ENCODE results near the gene KLF11. TPM values are rescaled to one million over a fixed set of nuclear protein-coding genes. Genes with fewer than 3 reads are reported as not detected.

Gene KLF11
- total and polyA plus RNA-seq, 9 donors, result 21.6 to 45.3 (median 31.4) TPM

DNA sequence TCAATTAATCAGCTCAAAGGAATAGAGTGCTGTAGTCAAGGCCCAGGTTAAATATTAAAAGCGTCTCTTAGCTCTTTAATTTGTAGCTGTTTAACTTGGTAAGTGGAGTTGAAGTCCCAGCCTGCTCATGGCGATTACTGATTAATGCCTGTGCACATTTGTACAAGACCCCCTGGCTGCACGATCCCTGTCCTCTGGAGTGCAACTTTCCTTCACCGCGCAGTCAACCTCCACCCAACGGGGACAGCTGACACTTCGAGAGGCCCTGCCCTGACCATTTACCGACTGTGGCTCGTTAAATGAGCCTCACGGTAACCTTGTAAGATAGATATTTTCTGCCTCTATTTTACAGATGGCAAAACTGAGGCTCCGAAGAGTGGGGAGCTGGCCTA is 42.3 kb downstream of the KLF11 start:
- H3K27me3 ChIP-seq, result no peaks in the 10 kb centered on the region
- TF ChIP-seq POLR2A (IDR thresholded peaks at IDR 0.05), result no peak
- TF ChIP-seq, protein P1, sequence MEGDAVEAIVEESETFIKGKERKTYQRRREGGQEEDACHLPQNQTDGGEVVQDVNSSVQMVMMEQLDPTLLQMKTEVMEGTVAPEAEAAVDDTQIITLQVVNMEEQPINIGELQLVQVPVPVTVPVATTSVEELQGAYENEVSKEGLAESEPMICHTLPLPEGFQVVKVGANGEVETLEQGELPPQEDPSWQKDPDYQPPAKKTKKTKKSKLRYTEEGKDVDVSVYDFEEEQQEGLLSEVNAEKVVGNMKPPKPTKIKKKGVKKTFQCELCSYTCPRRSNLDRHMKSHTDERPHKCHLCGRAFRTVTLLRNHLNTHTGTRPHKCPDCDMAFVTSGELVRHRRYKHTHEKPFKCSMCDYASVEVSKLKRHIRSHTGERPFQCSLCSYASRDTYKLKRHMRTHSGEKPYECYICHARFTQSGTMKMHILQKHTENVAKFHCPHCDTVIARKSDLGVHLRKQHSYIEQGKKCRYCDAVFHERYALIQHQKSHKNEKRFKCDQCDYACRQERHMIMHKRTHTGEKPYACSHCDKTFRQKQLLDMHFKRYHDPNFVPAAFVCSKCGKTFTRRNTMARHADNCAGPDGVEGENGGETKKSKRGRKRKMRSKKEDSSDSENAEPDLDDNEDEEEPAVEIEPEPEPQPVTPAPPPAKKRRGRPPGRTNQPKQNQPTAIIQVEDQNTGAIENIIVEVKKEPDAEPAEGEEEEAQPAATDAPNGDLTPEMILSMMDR (IDR thresholded peaks at IDR 0.05), result no peak
- no peak for TF ChIP-seq EP300 (IDR thresholded peaks at IDR 0.05)
- H3K4me3 ChIP-seq, result no peak overlapping the region
- DNase-seq, result no peak
- no peaks in the 10 kb centered on the region for H3K9me3 ChIP-seq
- no peaks in the 10 kb centered on the region for H3K36me3 ChIP-seq
- H3K4me1 ChIP-seq (ENCODE audit: insufficient read depth), result peaks cover 1% of the 10 kb centered on the region
- 93 to 94% (median 93%) methylated on average over 11 of the region's 11 CpGs for WGBS, 3 donors
- intact Hi-C loops (cut with DNase I), result no loop called here
- H3K27ac ChIP-seq, result no peak overlapping the region

DNA sequence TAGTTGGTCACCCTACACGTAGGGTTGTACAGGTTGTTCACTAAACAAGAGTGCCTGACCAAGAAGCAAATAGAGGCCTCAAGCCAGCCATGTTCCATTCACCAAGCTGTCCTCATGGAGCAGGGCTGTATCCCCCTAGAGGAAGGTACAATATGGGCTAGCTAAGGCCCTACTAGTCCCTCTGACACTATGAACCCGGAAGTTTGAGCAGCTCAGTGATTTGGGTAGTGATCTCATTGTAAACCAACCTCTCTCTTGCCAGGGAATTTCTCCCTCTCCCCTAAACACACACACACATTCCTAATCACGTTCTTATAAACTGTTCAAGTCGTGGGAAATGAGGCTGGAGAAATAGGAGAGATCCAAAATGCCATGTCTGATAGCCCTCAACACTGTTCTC is 43.6 kb downstream of the KLF11 start:
- 62 to 65% (median 64%) methylated on average over 4 of the region's 4 CpGs for WGBS, 3 donors
- Histone ChIP-seq H3K27me3 (no peaks in the 10 kb centered on the region), H3K36me3 (no peaks in the 10 kb centered on the region), H3K27ac (no peak overlapping the region), H3K4me1 (ENCODE audit: insufficient read depth) (peaks cover 7% of the 10 kb centered on the region), H3K9me3 (no peaks in the 10 kb centered on the region), H3K4me3 (no peak overlapping the region)
- intact Hi-C loops (cut with DNase I), result no loop called here
- TF ChIP-seq POLR2A (IDR thresholded peaks at IDR 0.05) (no peak), EP300 (IDR thresholded peaks at IDR 0.05) (no peak)
- TF ChIP-seq, protein P1 (IDR thresholded peaks at IDR 0.05), result no peak
- DNase-seq, result no peak

DNA sequence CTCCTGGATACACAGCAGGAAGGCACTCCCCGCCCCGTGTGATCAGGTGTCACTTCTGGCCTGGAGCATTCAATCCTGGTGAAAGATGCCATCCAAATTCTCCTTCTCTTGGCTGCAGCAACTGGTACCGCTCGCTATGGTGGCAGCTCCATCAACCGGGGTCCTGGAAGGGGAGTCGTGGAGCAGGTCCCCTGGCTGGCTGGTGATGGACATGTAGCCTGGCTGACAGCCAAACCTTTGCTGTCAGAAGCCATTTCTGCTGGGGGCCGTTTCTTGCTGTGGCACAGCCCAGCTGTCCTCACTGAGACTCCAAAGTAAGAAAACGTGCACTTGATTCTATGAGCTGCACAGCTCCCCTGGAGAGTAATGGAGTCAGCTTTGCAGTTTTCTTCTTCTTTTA is 44.0 kb downstream of the KLF11 start:
- 74 to 76% (median 76%) methylated on average over 8 of the region's 8 CpGs for WGBS, 3 donors
- Histone ChIP-seq H3K27me3 (no peaks in the 10 kb centered on the region), H3K9me3 (no peaks in the 10 kb centered on the region), H3K4me3 (no peak overlapping the region), H3K27ac (no peak overlapping the region), H3K36me3 (no peaks in the 10 kb centered on the region), H3K4me1 (ENCODE audit: insufficient read depth) (peaks cover 7% of the 10 kb centered on the region)
- TF ChIP-seq EP300 (IDR thresholded peaks at IDR 0.05), result no peak
- TF ChIP-seq POLR2A (IDR thresholded peaks at IDR 0.05), result no peak
- TF ChIP-seq, protein P1 (IDR thresholded peaks at IDR 0.05), result no peak
- no peak for DNase-seq
- intact Hi-C loops (cut with DNase I), result no loop called here

DNA sequence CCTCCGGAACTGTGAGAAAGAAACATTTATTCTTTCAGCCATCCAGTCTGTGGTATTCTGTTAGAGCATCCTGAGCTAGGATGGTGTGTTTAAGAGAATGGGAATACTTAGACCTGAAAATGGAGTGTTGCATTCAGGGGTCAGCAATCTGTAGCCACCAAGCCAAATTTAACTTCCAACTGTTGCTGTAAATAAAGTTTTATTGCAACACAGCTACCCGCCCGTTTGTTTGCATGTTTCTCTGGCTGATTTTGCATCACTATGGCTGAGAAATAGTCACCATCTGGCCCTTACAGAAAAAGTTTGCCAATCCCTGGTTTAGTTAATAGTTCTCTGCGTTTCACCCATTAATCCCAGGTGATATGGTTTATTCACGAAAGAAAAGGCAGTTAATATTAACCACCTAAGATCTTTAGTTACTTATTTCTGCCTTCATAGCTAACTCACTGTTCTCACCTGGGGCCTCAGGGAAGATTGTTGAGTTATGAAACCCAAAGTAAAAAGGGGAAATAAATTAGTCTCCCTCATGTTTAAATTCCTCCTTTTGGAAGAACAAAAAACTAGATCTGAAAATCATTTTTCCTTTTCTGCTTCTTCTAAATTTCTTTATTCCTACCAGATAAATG is 46.3 kb downstream of the KLF11 start:
- H3K9me3 ChIP-seq, result no peaks in the 10 kb centered on the region
- no peaks in the 10 kb centered on the region for H3K36me3 ChIP-seq
- no peak overlapping the region for H3K4me3 ChIP-seq
- H3K4me1 ChIP-seq (ENCODE audit: insufficient read depth), result peaks cover 5% of the 10 kb centered on the region
- 55 to 59% (median 56%) methylated on average over 5 of the region's 5 CpGs for WGBS, 3 donors
- TF ChIP-seq POLR2A (IDR thresholded peaks at IDR 0.05), result no peak
- TF ChIP-seq, protein P1 (IDR thresholded peaks at IDR 0.05), result no peak
- TF ChIP-seq EP300 (IDR thresholded peaks at IDR 0.05), result no peak
- no peaks in the 10 kb centered on the region for H3K27me3 ChIP-seq
- DNase-seq, result no peak
- H3K27ac ChIP-seq, result no peak overlapping the region
- intact Hi-C loops (cut with DNase I), result loop anchor here in 1 of 4 donors (10.0 kb wide), 1 partner anchor 275 kb away; no protein-coding TSS in a partner anchor

Measured in ovary (tissue), 9 donors.